ENCODE data around the gene CPSF7.
A peak's percentile ranks its signal among the peaks of the same experiment; 100 is the strongest.

CPSF7 gene

DNA sequence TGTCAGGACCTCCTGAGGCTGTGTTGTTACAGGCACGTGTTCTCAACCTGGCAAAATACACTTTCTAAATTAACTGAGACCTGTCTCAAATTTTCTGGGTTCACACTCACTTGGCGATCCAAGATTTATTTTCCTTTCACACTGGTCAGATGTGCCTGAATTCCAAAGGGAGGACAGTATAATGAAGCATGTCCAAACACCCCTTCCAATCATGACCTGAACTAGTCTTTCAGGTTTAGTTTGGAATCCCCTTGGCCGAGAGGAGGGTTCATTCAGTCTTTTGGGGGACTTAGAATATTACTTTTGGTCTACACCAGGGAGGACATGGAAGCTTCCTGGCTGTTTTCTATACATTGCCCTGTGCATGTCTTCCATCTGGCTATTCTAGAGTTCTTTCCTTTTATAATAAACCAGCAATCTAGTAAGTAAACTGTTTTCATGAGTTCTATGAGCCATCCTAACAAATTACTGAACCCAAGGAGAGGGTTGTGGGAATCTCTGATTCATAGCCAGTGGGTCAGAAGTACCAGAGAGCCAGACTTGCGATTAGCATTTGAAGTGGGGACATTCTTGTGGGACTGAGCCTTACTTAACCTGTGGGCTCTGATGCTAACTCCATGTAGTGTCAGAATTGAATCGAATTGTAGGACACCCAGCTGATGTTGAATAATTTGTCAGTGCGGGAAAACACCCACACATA lies 52.2 kb downstream of the CPSF7 start:
- Histone ChIP-seq H2BK12ac (ENCODE audit: low read length in 2 of 2) (no peak overlapping the region), H2AK5ac (ENCODE audit: low read length, severe bottlenecking) (peak overlapping the region; percentile 9), H3K4me3 (ENCODE audit: insufficient read depth in 1 of 2, low read depth in 1 of 2, low read length in 2 of 2) (no peak overlapping the region), H3K9me3 (ENCODE audit: control insufficient read depth, low read length) (peaks cover 3% of the 10 kb centered on the region), H3K36me3 (ENCODE audit: control insufficient read depth in 1 of 2, insufficient read depth in 2 of 2, low read depth in 1 of 2, low read length in 2 of 2) (peaks cover 6 to 35% of the 10 kb centered on the region in 2 experiments), H3K27ac (ENCODE audit: low read length, poor library complexity, severe bottlenecking) (peak overlapping the region; percentile 8), H3K9ac (ENCODE audit: low read length) (peak overlapping the region; percentile 8), H2BK5ac (ENCODE audit: low read depth, low read length, poor library complexity, severe bottlenecking) (no peak overlapping the region), H2BK15ac (ENCODE audit: low read depth, poor library complexity, severe bottlenecking) (no peak overlapping the region), H4K91ac (ENCODE audit: low read length) (no peak overlapping the region), H3K4me1 (ENCODE audit: control insufficient read depth, insufficient read depth, low read depth, low read length) (peaks cover 5% of the 10 kb centered on the region), H3K18ac (ENCODE audit: low read depth in 1 of 2, low read length in 2 of 2) (peak overlapping the region in 1 of 2 experiments; percentile 2), H3K79me1 (replicated peaks; ENCODE audit: low read length, poor library complexity, severe bottlenecking) (peaks cover 1% of the 10 kb centered on the region), H3K23ac (ENCODE audit: low read length in 2 of 2) (no peak overlapping the region), H4K8ac (ENCODE audit: low read length) (no peak overlapping the region), H2AFZ (ENCODE audit: low read depth, low read length) (no peak overlapping the region), H3K4me2 (ENCODE audit: low read length, poor library complexity, severe bottlenecking) (no peak overlapping the region), H3K4ac (ENCODE audit: low read depth in 1 of 2, low read length in 2 of 2) (no peak overlapping the region), H3K27me3 (ENCODE audit: control insufficient read depth in 1 of 2, insufficient read depth in 1 of 2, low read length in 2 of 2) (no peaks in the 10 kb centered on the region), H3K14ac (ENCODE audit: low read length in 2 of 2) (no peak overlapping the region), H2BK120ac (ENCODE audit: low read depth, low read length) (no peak overlapping the region)
- DNase-seq, result peak; percentile 78
- 77% methylated on average over 4 of the region's 6 CpGs for WGBS

DNA sequence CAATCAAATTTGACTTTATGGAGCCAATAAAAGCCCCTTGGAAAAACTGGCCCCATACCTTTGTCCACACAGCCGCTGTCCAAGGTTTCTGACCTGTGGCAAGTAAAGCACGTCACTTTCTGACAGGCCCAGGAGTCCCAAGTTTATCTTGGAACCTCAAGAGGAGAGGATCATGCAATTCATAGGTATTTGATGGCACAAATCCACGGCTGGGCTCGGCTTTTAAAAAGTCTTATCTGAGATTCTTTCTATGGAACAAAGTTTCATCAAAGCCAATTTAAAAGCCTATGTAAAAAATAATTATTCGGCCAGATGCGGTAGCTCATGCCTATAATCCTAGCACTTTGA lies 54.0 kb downstream of the CPSF7 start:
- WGBS, result 97% methylated on average over 6 of the region's 6 CpGs
- Histone ChIP-seq H2AK5ac (ENCODE audit: low read length, severe bottlenecking) (no peak overlapping the region), H3K4ac (ENCODE audit: low read depth in 1 of 2, low read length in 2 of 2) (no peak overlapping the region)

DNA sequence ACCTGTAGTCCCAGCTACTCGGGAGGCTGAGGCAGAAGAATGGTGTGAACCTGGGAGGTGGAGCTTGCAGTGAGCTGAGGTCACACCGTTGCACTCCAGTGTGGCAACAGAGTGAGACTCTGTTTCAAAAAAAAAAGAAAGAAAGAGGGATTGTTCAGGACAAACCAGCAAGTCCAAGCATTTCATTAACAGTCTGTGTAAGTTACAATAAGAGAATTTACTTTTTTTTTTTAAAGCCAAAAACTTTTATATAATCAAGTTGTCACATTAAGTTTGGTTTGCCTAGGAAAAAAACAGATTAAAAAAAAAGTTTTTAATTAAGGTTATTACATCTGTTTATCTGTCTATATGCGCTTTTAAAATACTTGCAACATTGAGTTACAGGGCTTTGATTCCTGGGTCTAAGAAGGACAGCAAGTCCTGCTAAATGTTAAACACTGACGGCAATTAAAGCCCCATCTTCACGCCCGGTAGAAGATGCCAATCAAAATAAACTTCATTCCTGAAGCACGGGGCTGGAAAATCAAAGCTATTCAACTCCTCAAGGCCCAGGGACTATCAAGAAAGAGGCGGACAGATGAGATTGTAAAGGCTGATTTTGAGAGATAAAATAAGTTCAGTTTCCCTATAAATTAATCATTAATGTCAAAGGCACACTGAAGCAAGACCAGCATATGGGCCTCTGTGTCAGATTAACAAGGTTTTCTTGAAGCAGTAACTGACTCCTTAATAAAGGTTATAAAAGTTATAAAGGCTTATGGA lies 56.9 kb downstream of the CPSF7 start:
- no peak overlapping the region for H2BK120ac ChIP-seq (ENCODE audit: low read depth, low read length)

More for the DNA sequence above, 54.0 kb downstream of the CPSF7 start:
- Histone ChIP-seq H3K23ac (ENCODE audit: low read length in 2 of 2) (no peak overlapping the region), H3K27ac (ENCODE audit: low read length, poor library complexity, severe bottlenecking) (no peak overlapping the region), H3K9me3 (ENCODE audit: control insufficient read depth, low read length) (peaks cover 3% of the 10 kb centered on the region), H4K91ac (ENCODE audit: low read length) (no peak overlapping the region), H3K18ac (ENCODE audit: low read depth in 1 of 2, low read length in 2 of 2) (no peak overlapping the region), H2BK12ac (ENCODE audit: low read length in 2 of 2) (no peak overlapping the region), H2BK5ac (ENCODE audit: low read depth, low read length, poor library complexity, severe bottlenecking) (no peak overlapping the region), H3K27me3 (ENCODE audit: control insufficient read depth in 1 of 2, insufficient read depth in 1 of 2, low read length in 2 of 2) (no peaks in the 10 kb centered on the region), H3K9ac (ENCODE audit: low read length) (no peak overlapping the region), H2AFZ (ENCODE audit: low read depth, low read length) (no peak overlapping the region), H2BK15ac (ENCODE audit: low read depth, poor library complexity, severe bottlenecking) (no peak overlapping the region), H3K14ac (ENCODE audit: low read length in 2 of 2) (no peak overlapping the region), H4K8ac (ENCODE audit: low read length) (no peak overlapping the region), H3K79me1 (replicated peaks; ENCODE audit: low read length, poor library complexity, severe bottlenecking) (peaks cover 2% of the 10 kb centered on the region), H3K4me3 (ENCODE audit: insufficient read depth in 1 of 2, low read depth in 1 of 2, low read length in 2 of 2) (no peak overlapping the region), H3K4me2 (ENCODE audit: low read length, poor library complexity, severe bottlenecking) (no peak overlapping the region), H2BK120ac (ENCODE audit: low read depth, low read length) (no peak overlapping the region), H3K36me3 (ENCODE audit: control insufficient read depth in 1 of 2, insufficient read depth in 2 of 2, low read depth in 1 of 2, low read length in 2 of 2) (peaks cover 11 to 42% of the 10 kb centered on the region in 2 experiments), H3K4me1 (ENCODE audit: control insufficient read depth, insufficient read depth, low read depth, low read length) (peaks cover 5% of the 10 kb centered on the region)
- no peak for DNase-seq

GRCh38 chr11:61370349-61371005 lies 59.3 kb downstream of the CPSF7 start:
- Histone ChIP-seq H3K27me3 (ENCODE audit: control insufficient read depth in 1 of 2, insufficient read depth in 1 of 2, low read length in 2 of 2) (no peaks in the 10 kb centered on the region), H2AFZ (ENCODE audit: low read depth, low read length) (no peak overlapping the region), H3K4ac (ENCODE audit: low read depth in 1 of 2, low read length in 2 of 2) (no peak overlapping the region), H2BK120ac (ENCODE audit: low read depth, low read length) (no peak overlapping the region), H3K79me1 (replicated peaks; ENCODE audit: low read length, poor library complexity, severe bottlenecking) (peaks cover 15% of the 10 kb centered on the region), H4K91ac (ENCODE audit: low read length) (no peak overlapping the region), H3K9ac (ENCODE audit: low read length) (peak overlapping the region; percentile 57), H3K36me3 (ENCODE audit: control insufficient read depth in 1 of 2, insufficient read depth in 2 of 2, low read depth in 1 of 2, low read length in 2 of 2) (peaks cover 40 to 67% of the 10 kb centered on the region in 2 experiments), H3K23ac (ENCODE audit: low read length in 2 of 2) (no peak overlapping the region), H2BK12ac (ENCODE audit: low read length in 2 of 2) (no peak overlapping the region), H2BK15ac (ENCODE audit: low read depth, poor library complexity, severe bottlenecking) (no peak overlapping the region), H2BK5ac (ENCODE audit: low read depth, low read length, poor library complexity, severe bottlenecking) (no peak overlapping the region), H3K4me2 (ENCODE audit: low read length, poor library complexity, severe bottlenecking) (no peak overlapping the region), H3K4me1 (ENCODE audit: control insufficient read depth, insufficient read depth, low read depth, low read length) (peaks cover 4% of the 10 kb centered on the region), H3K27ac (ENCODE audit: low read length, poor library complexity, severe bottlenecking) (no peak overlapping the region), H3K4me3 (ENCODE audit: insufficient read depth in 1 of 2, low read depth in 1 of 2, low read length in 2 of 2) (peak overlapping the region in 1 of 2 experiments; percentile 14), H3K18ac (ENCODE audit: low read depth in 1 of 2, low read length in 2 of 2) (no peak overlapping the region), H4K8ac (ENCODE audit: low read length) (no peak overlapping the region), H3K14ac (ENCODE audit: low read length in 2 of 2) (no peak overlapping the region), H2AK5ac (ENCODE audit: low read length, severe bottlenecking) (no peak overlapping the region), H3K9me3 (ENCODE audit: control insufficient read depth, low read length) (peaks cover 3% of the 10 kb centered on the region)
- 99% methylated on average over 7 of the region's 8 CpGs for WGBS
- DNase-seq, result no peak

More for the DNA sequence above, 56.9 kb downstream of the CPSF7 start:
- H2BK5ac ChIP-seq (ENCODE audit: low read depth, low read length, poor library complexity, severe bottlenecking), result no peak overlapping the region
- no peaks in the 10 kb centered on the region for H3K27me3 ChIP-seq (ENCODE audit: control insufficient read depth in 1 of 2, insufficient read depth in 1 of 2, low read length in 2 of 2)
- no peak overlapping the region for H3K4ac ChIP-seq (ENCODE audit: low read depth in 1 of 2, low read length in 2 of 2)
- H3K79me1 ChIP-seq (replicated peaks; ENCODE audit: low read length, poor library complexity, severe bottlenecking), result peaks cover 5% of the 10 kb centered on the region
- no peak overlapping the region for H2BK12ac ChIP-seq (ENCODE audit: low read length in 2 of 2)
- no peak for DNase-seq
- no peak overlapping the region for H2AFZ ChIP-seq (ENCODE audit: low read depth, low read length)
- 98% methylated on average over 8 of the region's 8 CpGs for WGBS
- no peak overlapping the region for H3K14ac ChIP-seq (ENCODE audit: low read length in 2 of 2)
- H3K4me3 ChIP-seq (ENCODE audit: insufficient read depth in 1 of 2, low read depth in 1 of 2, low read length in 2 of 2), result no peak overlapping the region
- H3K18ac ChIP-seq (ENCODE audit: low read depth in 1 of 2, low read length in 2 of 2), result no peak overlapping the region
- H4K91ac ChIP-seq (ENCODE audit: low read length), result no peak overlapping the region
- H4K8ac ChIP-seq (ENCODE audit: low read length), result no peak overlapping the region
- H3K9ac ChIP-seq (ENCODE audit: low read length), result no peak overlapping the region
- H3K23ac ChIP-seq (ENCODE audit: low read length in 2 of 2), result no peak overlapping the region
- no peak overlapping the region for H3K27ac ChIP-seq (ENCODE audit: low read length, poor library complexity, severe bottlenecking)
- peaks cover 31 to 59% of the 10 kb centered on the region in 2 experiments for H3K36me3 ChIP-seq (ENCODE audit: control insufficient read depth in 1 of 2, insufficient read depth in 2 of 2, low read depth in 1 of 2, low read length in 2 of 2)
- H2AK5ac ChIP-seq (ENCODE audit: low read length, severe bottlenecking), result no peak overlapping the region
- H3K9me3 ChIP-seq (ENCODE audit: control insufficient read depth, low read length), result peaks cover 3% of the 10 kb centered on the region
- H3K4me1 ChIP-seq (ENCODE audit: control insufficient read depth, insufficient read depth, low read depth, low read length), result peaks cover 2% of the 10 kb centered on the region
- H2BK15ac ChIP-seq (ENCODE audit: low read depth, poor library complexity, severe bottlenecking), result no peak overlapping the region
- no peak overlapping the region for H3K4me2 ChIP-seq (ENCODE audit: low read length, poor library complexity, severe bottlenecking)

Data from mesenchymal stem cell (in vitro differentiated cells and primary cell).